Activated CD8-positive, alpha-beta T cell treated with anti-CD3 and anti-CD28 coated beads, Interleukin-2, amount 10 ng/mL, durations not matched to agents 7 days and 5 days (primary cell): ENCODE measurements around the gene MYO1G. TPM values are rescaled to one million over a fixed set of nuclear protein-coding genes. Genes with fewer than 3 reads are reported as not detected.
"Not testable (repeated sequence)": the region's sequence is repeated elsewhere in the genome, so short reads cannot be mapped to it uniquely, and the experiment has no call there.

ENCODE experiments used
- ATAC-seq: fragments of 150-1000 bp; cut with Tn5 transposase; one replicate; pipeline ENCODE4 v1.10.0; 2021; ENCODE audit warnings: moderate library complexity
- CTCF ChIA-PET: fragments of 350-600 bp; sonication (Branson Sonifier 250); formaldehyde crosslinking; loops from one replicate; lab custom pipeline; 2021; ENCODE audit warnings: antibody characterized with exemption; lab: Charles Lee
- POLR2A ChIA-PET: fragments of 350-600 bp; sonication (Branson Sonifier 250); formaldehyde crosslinking; loops from one replicate; lab custom pipeline; 2021; ENCODE audit warnings: antibody characterized with exemption; lab: Charles Lee
- DNase-seq: peaks from one replicate; pipeline ENCODE4 v3.0.0-alpha.2; 2020
- H3K27ac Mint-ChIP-seq: one replicate; pipeline ENCODE4 v1.8.0; 2021; ENCODE audit warnings: mild to moderate bottlenecking, mixed read lengths
- H3K27me3 Mint-ChIP-seq: one replicate; pipeline ENCODE4 v1.8.0; 2021; ENCODE audit warnings: low read depth, mixed read lengths
- H3K36me3 Mint-ChIP-seq: one replicate; pipeline ENCODE4 v1.8.0; 2021; ENCODE audit warnings: low read depth, mixed read lengths
- H3K4me1 Mint-ChIP-seq: one replicate; pipeline ENCODE4 v1.8.0; 2021; ENCODE audit warnings: low read depth, mixed read lengths
- H3K4me3 Mint-ChIP-seq: one replicate; pipeline ENCODE4 v1.8.0; 2021; ENCODE audit warnings: mild to moderate bottlenecking, mixed read lengths
- H3K9me3 Mint-ChIP-seq: one replicate; pipeline ENCODE4 v1.8.0; 2022; ENCODE audit warnings: mixed read lengths; ENCODE audit not compliant: insufficient read depth
- total RNA-seq, 2 experiments: library from RNA; stranded (reverse); gene quantifications; one replicate each; pipeline ENCODE4 v1.2.3, GENCODE V29; 2021

MYO1G gene
- total RNA-seq, 2 experiments from 2014 or later = 435 to 453 TPM

DNA sequence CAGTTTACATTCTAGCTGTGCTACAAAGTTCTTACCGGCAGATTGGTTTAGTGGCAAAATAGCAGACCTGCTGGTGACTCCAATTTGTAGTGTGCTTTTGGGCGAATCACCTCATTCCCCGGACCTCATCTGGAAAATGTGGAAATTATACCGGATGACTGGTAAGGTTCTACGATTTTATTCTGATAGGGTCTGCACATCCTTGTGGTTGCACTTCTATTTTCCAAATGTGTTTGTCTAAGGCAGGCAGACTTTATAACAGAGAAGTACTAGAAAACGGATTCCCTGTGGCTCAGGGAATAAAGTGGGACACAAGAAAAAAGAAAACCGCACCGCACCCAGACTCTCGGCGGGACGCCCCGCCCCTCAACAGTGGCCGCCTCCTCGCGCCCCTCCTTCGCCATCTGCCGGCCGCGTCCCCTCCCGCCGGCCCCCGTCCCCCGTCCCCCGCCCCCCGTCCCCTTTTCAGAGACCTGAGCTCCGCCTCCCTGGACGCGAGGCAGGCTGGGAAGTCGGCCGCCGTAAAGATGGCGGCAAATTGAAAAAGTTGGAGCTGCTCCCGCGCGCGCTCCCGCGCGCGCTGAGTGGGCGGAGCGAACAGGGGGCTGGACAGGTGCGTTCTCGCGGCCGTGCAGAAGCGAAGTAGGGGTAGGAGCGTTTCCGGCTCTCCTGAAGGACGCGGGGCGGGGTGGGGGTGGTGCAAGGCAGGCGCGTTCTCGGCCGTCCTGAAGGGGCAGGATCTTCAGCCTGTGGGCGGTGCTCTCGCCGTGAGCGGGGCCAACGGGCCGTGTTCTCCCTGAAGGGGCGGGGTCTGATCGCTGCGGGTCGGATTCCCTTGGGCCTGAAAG lies 20.7 kb upstream of the MYO1G start:
- CTCF ChIA-PET = interaction anchor here (0.6 to 9.1 kb wide), 7 partner anchors 8 to 30 kb away, joined by 3 to 111 read pairs (median 6); partner anchors contain the start of gene MYO1G

GRCh38 chr7:44998153-44998871 lies 19.5 kb upstream of the MYO1G start:
- DNase-seq = no peak
- ATAC-seq = no peak
- Mint-ChIP-seq H3K36me3 (peaks cover 22% of the 10 kb centered on the region), H3K4me1 (peaks cover 56% of the 10 kb centered on the region), H3K4me3 (peak overlapping the region; percentile 85), H3K27me3 (no peaks in the 10 kb centered on the region), H3K27ac (peak overlapping the region; percentile 91), H3K9me3 (no peaks in the 10 kb centered on the region)
- ChIA-PET CTCF (interaction anchor here (2.0 to 9.1 kb wide), 4 partner anchors 15 to 31 kb away, joined by 5 to 111 read pairs (median 44); partner anchors contain the start of gene MYO1G), POLR2A (interaction anchor here (0.9 to 11.7 kb wide), 6 partner anchors 9 to 30 kb away, joined by 4 to 234 read pairs (median 10); partner anchors contain the start of gene MYO1G)

More for the DNA sequence above, 20.7 kb upstream of the MYO1G start:
- H3K4me3 Mint-ChIP-seq = peak overlapping the region; percentile 85
- DNase-seq (peak; percentile 100), ATAC-seq (peak; percentile 95)
- peak overlapping the region; percentile 91 for H3K27ac Mint-ChIP-seq
- POLR2A ChIA-PET = interaction anchor here (0.7 to 11.7 kb wide), 6 partner anchors 10 to 33 kb away, joined by 3 to 234 read pairs (median 5); partner anchors contain the start of gene MYO1G
- peaks cover 23% of the 10 kb centered on the region for H3K36me3 Mint-ChIP-seq
- H3K9me3 Mint-ChIP-seq = no peaks in the 10 kb centered on the region
- H3K27me3 Mint-ChIP-seq = no peaks in the 10 kb centered on the region
- H3K4me1 Mint-ChIP-seq = peaks cover 55% of the 10 kb centered on the region

DNA sequence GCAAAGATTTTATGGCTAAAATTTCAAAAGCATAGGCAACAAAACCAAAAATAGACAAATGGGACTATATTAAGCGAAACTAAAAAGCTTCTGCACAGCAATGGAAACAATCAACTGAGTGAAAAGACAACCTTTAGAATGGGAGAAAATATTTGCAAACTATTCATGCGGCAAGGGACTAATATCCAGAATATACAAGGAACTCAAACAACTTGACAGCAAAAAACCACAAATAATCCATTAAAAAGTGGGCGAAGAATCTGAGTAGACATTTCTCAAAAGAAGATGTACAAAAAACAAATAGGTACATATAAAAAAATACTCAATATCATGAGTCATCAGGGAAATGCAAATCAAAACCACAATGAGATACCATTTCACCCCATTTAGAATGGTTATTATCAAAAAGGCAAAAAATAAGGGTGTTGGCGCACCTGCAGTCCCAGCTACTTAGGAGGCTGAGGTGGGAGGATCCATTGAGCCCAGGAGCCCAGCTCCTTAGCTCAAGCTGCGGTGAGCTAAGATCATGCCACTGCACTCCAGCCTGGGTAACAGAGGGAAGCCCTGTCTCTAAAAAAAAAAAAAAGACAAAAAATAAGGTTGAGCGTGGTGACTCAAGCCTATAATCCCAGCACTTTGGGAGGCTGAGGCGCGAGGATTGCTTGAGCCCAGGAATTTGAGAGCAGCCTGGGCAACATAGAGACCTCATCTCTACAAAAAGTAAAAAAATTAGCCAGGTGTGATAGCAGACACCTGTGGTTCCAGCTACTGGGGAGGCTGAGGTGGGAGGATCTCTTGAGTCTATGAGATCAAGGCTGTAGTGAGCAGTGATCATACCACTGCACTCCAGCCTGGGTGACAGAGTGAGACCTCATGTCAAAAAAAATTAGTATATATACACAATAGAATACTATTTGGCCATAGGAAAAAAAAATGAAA lies 17.0 kb upstream of the MYO1G start:
- ChIA-PET CTCF (interaction anchor here (0.7 to 9.1 kb wide), 4 partner anchors 8 to 32 kb away, joined by 3 to 111 read pairs (median 4); partner anchors contain the start of gene MYO1G), POLR2A (interaction anchor here (0.7 to 11.7 kb wide), 8 partner anchors 10 to 111 kb away, joined by 3 to 234 read pairs (median 4); partner anchors contain the start of genes MYO1G and PURB)
- peaks cover 37% of the 10 kb centered on the region for H3K4me1 Mint-ChIP-seq
- peaks cover 5% of the 10 kb centered on the region for H3K36me3 Mint-ChIP-seq
- H3K27me3 Mint-ChIP-seq = no peaks in the 10 kb centered on the region
- no peaks in the 10 kb centered on the region for H3K9me3 Mint-ChIP-seq
- DNase-seq (no peak), ATAC-seq (no peak)
- H3K4me3 Mint-ChIP-seq = peak overlapping the region; percentile 39
- peak overlapping the region; percentile 84 for H3K27ac Mint-ChIP-seq

DNA sequence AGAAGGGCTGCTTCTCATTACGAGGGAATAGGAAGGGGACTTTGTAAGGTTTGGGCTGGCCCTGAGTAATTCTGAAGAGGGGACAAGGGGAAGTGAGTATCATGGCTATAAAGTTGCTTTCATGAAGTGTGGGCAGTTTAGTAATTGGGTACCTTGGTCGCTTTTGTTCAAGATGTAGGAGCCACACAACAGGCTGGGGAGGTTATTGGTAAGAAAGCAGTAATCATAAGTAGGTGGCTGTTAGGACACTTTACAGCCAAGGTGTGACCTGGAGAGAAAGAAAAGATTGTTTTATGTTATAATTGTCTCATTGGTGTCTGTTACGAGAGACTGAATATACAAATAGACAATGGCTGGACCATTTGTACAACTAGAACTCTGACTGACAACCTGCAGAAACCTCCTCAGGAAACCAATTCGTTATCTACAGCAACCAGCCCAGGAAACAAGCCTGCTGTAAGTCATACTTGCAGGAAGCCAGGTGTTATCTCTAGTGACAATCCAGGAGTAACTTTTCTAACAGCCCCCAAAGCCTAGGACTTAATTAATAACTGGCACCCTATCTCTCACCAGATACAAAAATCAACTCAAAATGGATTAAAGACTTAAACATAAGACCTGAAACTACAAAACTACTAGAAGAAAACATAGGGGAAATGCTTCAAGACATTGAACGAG lies 16.2 kb upstream of the MYO1G start:
- peak overlapping the region; percentile 39 for H3K4me3 Mint-ChIP-seq
- H3K9me3 Mint-ChIP-seq = no peaks in the 10 kb centered on the region
- CTCF ChIA-PET = interaction anchor here (9.1 kb wide), 1 partner anchor 21 kb away, joined by 111 read pairs; no protein-coding TSS in a partner anchor
- H3K36me3 Mint-ChIP-seq = peaks cover 5% of the 10 kb centered on the region
- H3K27ac Mint-ChIP-seq = peak overlapping the region; percentile 84
- peaks cover 37% of the 10 kb centered on the region for H3K4me1 Mint-ChIP-seq
- ATAC-seq (no peak), DNase-seq (no peak)
- H3K27me3 Mint-ChIP-seq = no peaks in the 10 kb centered on the region
- POLR2A ChIA-PET = interaction anchor here (0.7 to 11.7 kb wide), 4 partner anchors 9 to 110 kb away, joined by 3 to 234 read pairs (median 10); partner anchors contain the start of gene MYO1G

DNA sequence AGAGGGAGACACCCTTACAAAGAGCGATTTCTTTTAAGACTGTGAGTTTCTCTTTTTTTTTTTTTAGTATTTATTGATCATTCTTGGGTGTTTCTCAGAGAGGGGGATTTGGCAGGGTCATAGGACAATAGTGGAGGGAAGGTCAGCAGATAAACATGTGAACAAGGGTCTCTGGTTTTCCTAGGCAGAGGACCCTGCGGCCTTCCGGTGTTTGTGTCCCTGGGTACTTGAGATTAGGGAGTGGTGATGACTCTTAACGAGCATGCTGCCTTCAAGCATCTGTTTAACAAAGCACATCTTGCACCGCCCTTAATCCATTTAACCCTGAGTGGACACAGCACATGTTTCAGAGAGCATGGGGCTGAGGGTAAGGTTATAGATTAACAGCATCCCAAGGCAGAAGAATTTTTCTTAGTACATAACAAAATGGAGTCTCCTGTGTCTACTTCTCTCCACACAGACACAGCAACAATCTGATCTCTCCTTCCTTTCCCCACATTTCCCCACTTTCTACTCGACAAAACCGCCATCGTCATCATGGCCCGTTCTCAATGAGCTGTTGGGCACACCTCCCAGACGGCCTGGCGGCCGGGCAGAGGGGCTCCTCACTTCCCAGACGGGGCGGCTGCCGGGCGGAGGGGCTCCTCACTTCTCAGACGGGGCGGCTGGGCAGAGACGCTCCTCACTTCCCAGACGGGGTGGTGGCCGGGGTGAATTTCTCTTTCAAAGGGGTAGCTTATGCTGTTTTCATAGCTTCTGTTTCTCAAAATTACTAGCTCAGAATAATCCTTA lies 13.4 kb upstream of the MYO1G start:
- H3K27ac Mint-ChIP-seq, H3K4me3 Mint-ChIP-seq, DNase-seq, H3K27me3 Mint-ChIP-seq, H3K36me3 Mint-ChIP-seq, ATAC-seq, H3K9me3 Mint-ChIP-seq: not testable (repeated sequence)
- ChIA-PET POLR2A (interaction anchor here (1.9 kb wide), 1 partner anchor 19 kb away, joined by 5 read pairs; no protein-coding TSS in a partner anchor), CTCF (interaction anchor here (1.5 kb wide), 1 partner anchor 18 kb away, joined by 5 read pairs; no protein-coding TSS in a partner anchor)
- peaks cover 35% of the 10 kb centered on the region for H3K4me1 Mint-ChIP-seq

DNA sequence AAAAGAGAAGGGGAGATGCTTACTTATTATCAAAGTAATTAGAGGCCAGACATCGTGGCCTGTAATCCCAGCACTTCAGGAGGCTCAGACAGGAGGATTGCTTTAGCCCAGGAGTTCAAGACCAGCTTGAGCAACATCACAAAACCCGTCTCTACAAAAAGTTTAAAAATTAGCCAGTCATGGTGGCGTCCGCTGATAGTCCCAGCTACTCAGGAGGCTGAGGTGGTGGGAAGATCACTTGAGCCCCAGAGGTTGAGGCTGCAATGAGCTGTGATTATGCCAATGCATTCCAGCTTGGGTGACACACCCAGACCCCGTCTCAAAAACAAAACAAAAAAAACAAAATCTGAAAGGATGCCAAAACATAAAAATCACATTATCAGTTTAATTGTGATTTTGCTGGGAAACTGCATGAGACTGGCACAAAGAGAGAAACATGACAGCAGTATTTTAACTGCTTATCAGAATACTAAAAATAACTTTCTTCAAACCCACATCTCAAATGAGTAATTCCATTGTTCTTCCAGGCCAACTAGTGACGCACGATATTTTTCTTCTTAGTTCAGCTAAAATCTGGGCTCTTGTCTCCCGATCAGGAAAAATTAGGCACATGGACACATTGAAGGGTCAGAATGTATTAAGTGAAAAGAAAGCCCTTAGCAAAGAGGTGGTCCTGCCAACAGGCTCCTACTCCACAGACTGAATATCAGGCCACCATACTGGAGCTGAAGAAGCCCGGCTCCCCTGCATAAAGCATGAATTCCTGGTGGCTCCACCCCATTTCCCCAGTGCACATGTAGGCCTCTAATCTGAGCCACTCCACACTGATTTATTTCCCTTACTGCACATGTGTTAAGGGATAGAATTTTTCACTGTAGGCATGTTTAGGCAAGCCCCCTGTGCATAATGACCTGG lies 11.6 kb upstream of the MYO1G start:
- Mint-ChIP-seq H3K4me3 (no peak overlapping the region), H3K27ac (no peak overlapping the region), H3K4me1 (peaks cover 28% of the 10 kb centered on the region), H3K9me3 (no peaks in the 10 kb centered on the region), H3K27me3 (no peaks in the 10 kb centered on the region), H3K36me3 (peaks cover 18% of the 10 kb centered on the region)
- ChIA-PET POLR2A (no interaction called here), CTCF (interaction anchor here (0.6 to 2.2 kb wide), 2 partner anchors 11 kb away, joined by 3 to 5 read pairs; partner anchors contain the start of gene MYO1G)
- ATAC-seq (no peak), DNase-seq (no peak)

DNA sequence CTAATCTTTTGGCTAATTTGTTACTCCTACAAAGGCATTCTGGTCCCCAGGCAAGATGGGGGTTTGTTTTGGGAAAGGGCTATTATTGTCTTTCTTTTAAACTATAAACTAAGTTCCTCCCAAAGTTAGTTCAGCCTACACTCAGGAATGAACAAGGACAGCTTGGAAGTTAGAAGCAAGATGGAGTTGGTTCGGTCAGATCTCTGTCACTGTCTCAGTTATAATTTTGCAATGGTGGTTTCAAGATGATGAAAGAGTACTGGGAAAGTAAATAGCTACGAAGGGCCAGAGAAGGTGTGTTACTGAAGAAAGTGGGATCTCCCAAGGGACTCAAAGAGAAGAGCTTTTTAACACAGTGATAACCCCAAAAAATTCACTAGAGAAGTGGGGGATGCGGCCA lies 10.3 kb upstream of the MYO1G start:
- CTCF ChIA-PET = interaction anchor here (1.7 to 2.2 kb wide), 2 partner anchors 12 to 15 kb away, joined by 5 read pairs; no protein-coding TSS in a partner anchor
- H3K4me3 Mint-ChIP-seq = no peak overlapping the region
- H3K9me3 Mint-ChIP-seq = no peaks in the 10 kb centered on the region
- no peaks in the 10 kb centered on the region for H3K27me3 Mint-ChIP-seq
- DNase-seq (no peak), ATAC-seq (no peak)
- peaks cover 28% of the 10 kb centered on the region for H3K4me1 Mint-ChIP-seq
- no peak overlapping the region for H3K27ac Mint-ChIP-seq
- POLR2A ChIA-PET = interaction anchor here (0.6 to 0.9 kb wide), 2 partner anchors 10 to 135 kb away, joined by 4 read pairs; no protein-coding TSS in a partner anchor
- peaks cover 28% of the 10 kb centered on the region for H3K36me3 Mint-ChIP-seq

DNA sequence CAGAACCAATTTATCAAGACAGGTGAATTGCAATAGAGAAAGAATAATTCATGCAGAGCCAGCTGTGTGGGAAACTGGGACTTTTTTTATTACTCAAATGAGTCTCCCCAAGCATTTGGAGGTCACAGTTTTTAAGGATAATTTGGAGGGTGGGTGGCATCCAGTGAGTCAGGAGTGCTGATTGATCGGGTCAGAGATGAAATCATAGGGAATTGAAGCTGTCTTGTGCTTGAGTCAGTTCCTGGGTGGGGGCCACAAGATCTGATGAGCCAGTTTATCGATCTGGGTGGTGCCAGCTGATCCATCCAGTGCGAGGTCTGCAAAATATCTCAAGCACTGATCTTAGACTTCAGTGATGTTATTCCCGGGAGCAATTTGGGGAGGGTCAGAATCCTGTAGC lies 9.9 kb upstream of the MYO1G start:
- peaks cover 32% of the 10 kb centered on the region for H3K4me1 Mint-ChIP-seq
- no peak overlapping the region for H3K27ac Mint-ChIP-seq
- H3K4me3 Mint-ChIP-seq = no peak overlapping the region
- H3K36me3 Mint-ChIP-seq = peaks cover 32% of the 10 kb centered on the region
- DNase-seq (no peak), ATAC-seq (no peak)
- POLR2A ChIA-PET = interaction anchor here (0.6 to 0.9 kb wide), 2 partner anchors 10 to 135 kb away, joined by 4 read pairs; no protein-coding TSS in a partner anchor
- CTCF ChIA-PET = interaction anchor here (1.7 to 2.2 kb wide), 2 partner anchors 13 to 15 kb away, joined by 5 read pairs; no protein-coding TSS in a partner anchor
- H3K27me3 Mint-ChIP-seq = no peaks in the 10 kb centered on the region
- H3K9me3 Mint-ChIP-seq = no peaks in the 10 kb centered on the region

- H3K4me3 Mint-ChIP-seq = no peak overlapping the region
- peaks cover 39% of the 10 kb centered on the region for H3K36me3 Mint-ChIP-seq
- DNase-seq (no peak), ATAC-seq (no peak)
- H3K9me3 Mint-ChIP-seq = no peaks in the 10 kb centered on the region
- H3K4me1 Mint-ChIP-seq = peaks cover 39% of the 10 kb centered on the region
- H3K27me3 Mint-ChIP-seq = no peaks in the 10 kb centered on the region
- CTCF ChIA-PET = interaction anchor here (1.0 to 1.2 kb wide), 3 partner anchors 8 to 27 kb away, joined by 3 read pairs; no protein-coding TSS in a partner anchor
- POLR2A ChIA-PET = interaction anchor here (1.7 kb wide), 1 partner anchor 123 kb away, joined by 5 read pairs; the partner anchor contains the start of gene TBRG4
- H3K27ac Mint-ChIP-seq = no peak overlapping the region
Measured at GRCh38 chr7:44987996-44988395, 9.2 kb upstream of the MYO1G start.
